Pancreas (tissue), 10 donors: ENCODE measurements around the gene DLG2. TPM values are rescaled to one million over a fixed set of nuclear protein-coding genes. Genes with fewer than 3 reads are reported as not detected.

ENCODE experiments used
- ATAC-seq, 4 donors: fragments of 200-7000 bp; cut with Tn5 transposase; one replicate each; pipeline versions ENCODE4 v1.8.0 to v1.9.1; 2020; ENCODE audit warnings: mild to moderate bottlenecking in 4 of 4, moderate library complexity in 4 of 4
- DNase-seq, 6 donors: peaks; one replicate each; pipeline ENCODE4 v3.0.0-alpha.2; 2020
- FAIRE-seq: peaks from 2 replicates; lab custom pipeline; 2012; peaks lifted over from hg19 to GRCh38; lab: Jason Lieb, UNC
- H3K27ac ChIP-seq, 4 donors: fragments of 200-600 bp; sonication (generic); 1 replicate in 3 of 4; 2 replicates in 1 of 4; pipeline versions ENCODE4 v1.5.0 to v1.8.0; 2020
- H3K27me3 ChIP-seq, 4 donors: fragments of 200-600 bp; one replicate each; pipeline ENCODE4 v1.8.0; 2021
- H3K36me3 ChIP-seq, 3 donors: fragments of 200-600 bp; sonication (generic) in 1 of 3; one replicate each; pipeline versions ENCODE4 v1.5.0 to v1.8.0; 2020 to 2021
- H3K4me1 ChIP-seq, 3 donors: fragments of 200-600 bp; one replicate each; pipeline ENCODE4 v1.8.0; 2021
- H3K4me3 ChIP-seq, 4 donors: fragments of 200-600 bp; sonication (generic) in 2 of 4; one replicate each; pipeline versions ENCODE4 v1.5.0 to v1.8.0; 2020 to 2021
- H3K9me3 ChIP-seq, 4 donors: fragments of 200-600 bp; one replicate each; pipeline ENCODE4 v1.8.0; 2021
- CTCF ChIP-seq, 4 donors: fragments of 200-600 bp; sonication (generic) in 3 of 4; IDR thresholded peaks; one replicate each; pipeline versions ENCODE4 v1.5.0 to v1.8.0; 2021; ENCODE audit warnings: antibody characterized with exemption in 4 of 4
- WGBS, 2 donors: extraction: QIAGEN DNeasy Blood & Tissue Kit; methylation state at CpG; one replicate each; pipeline ENCODE4 v1.1.7; 2013; 5-methylcytosine and 5-hydroxymethylcytosine counted together
- intact Hi-C, 3 donors: fragments of 100-400 bp; cut with DNase I; formaldehyde crosslinking; loops; one replicate each; pipeline versions ENCODE4 v1.11.1 to v1.14.2; 2022
- polyA plus RNA-seq, 2 donors: library from polyadenylated mRNA; stranded (reverse); fragments of 200-250 nt; gene quantifications; one replicate each; pipeline ENCODE4 v1.2.3, GENCODE V29; 2013
- total RNA-seq, 6 donors: library from RNA; stranded (reverse); fragmentation: NEBNext Ultra II Directional in 4 of 6; extraction: Animal tissue kit (Norgen Biotek cat#: 25700) in 4 of 6; gene quantifications; one replicate each; pipeline versions ENCODE4 v1.2.1 to v1.2.4, GENCODE V29; 2021 to 2023
- donor health status: healthy with polysubstance abuse.
- donor health status: DM: no; HTN: no; CAD: no; lungs with moderate emphysema.
- donor health status: DM: no; HTN: no; CAD: no.
- donor health status: control.
- donor health status: control.
- donor health status: Bipolar disorder and iron deficiency.
- donor health status: DM: yes; HTN: yes; CAD: no.
- donor health status: DM: no; HTN: no; CAD: no.
- donor health status: DM: no; HTN: no; CAD: no.
- donor health status: DM: yes; HTN: yes; CAD: no.

Gene DLG2
- total and polyA plus RNA-seq, 8 donors, result 1.2 to 5.4 (median 3.6) TPM

- ATAC-seq (no peak), DNase-seq (no peak), FAIRE-seq (no peak)
- no peaks in the 10 kb centered on the region for H3K36me3 ChIP-seq
- H3K4me1 ChIP-seq, result no peaks in the 10 kb centered on the region
- intact Hi-C loops, result no loop called here
- H3K27ac ChIP-seq, result no peak overlapping the region
- WGBS, 2 donors, result 67 to 72% methylated on average over 3 of the region's 3 CpGs
- no peak for TF ChIP-seq CTCF (IDR thresholded peaks at IDR 0.05)
- H3K9me3 ChIP-seq, result no peaks in the 10 kb centered on the region
- H3K4me3 ChIP-seq, result no peak overlapping the region
- no peaks in the 10 kb centered on the region for H3K27me3 ChIP-seq
These were observed 963.4 kb downstream of the DLG2 start for GRCh38 chr11:84663731-84664130.

GRCh38 chr11:84660257-84660977 lies 966.7 kb downstream of the DLG2 start:
- Histone ChIP-seq H3K27ac (no peak overlapping the region), H3K9me3 (no peaks in the 10 kb centered on the region), H3K4me3 (no peak overlapping the region), H3K4me1 (no peaks in the 10 kb centered on the region), H3K27me3 (no peaks in the 10 kb centered on the region), H3K36me3 (no peaks in the 10 kb centered on the region)
- intact Hi-C loops, result no loop called here
- FAIRE-seq (no peak), DNase-seq (no peak), ATAC-seq (no peak)
- 82 to 85% methylated on average over 3 of the region's 3 CpGs for WGBS, 2 donors
- TF ChIP-seq CTCF (IDR thresholded peaks at IDR 0.05), result no peak

DNA sequence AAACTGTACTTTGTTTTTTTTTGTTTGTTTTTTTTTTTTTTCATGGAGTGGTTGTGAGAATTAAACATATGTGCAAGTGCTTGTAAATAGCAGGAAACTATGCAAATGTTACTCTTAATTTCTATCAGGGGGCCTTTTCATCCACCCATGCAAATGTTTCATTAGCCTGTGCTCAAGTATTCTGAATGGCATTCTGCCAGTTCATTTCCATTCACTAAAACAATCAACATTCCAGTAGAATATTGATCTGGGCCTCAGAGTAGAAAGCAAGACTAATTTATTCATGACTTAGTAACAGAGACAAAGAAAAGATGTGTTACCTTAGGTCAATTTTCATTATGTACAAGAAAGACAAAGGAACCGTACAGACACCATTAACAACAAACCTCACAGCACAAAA lies 971.4 kb downstream of the DLG2 start:
- H3K36me3 ChIP-seq, result no peaks in the 10 kb centered on the region
- FAIRE-seq (no peak), DNase-seq (no peak), ATAC-seq (no peak)
- WGBS, 2 donors, result 44 to 47% methylated on average over 1 of the region's 1 CpG
- no peak overlapping the region for H3K4me3 ChIP-seq
- H3K27ac ChIP-seq, result no peak overlapping the region
- intact Hi-C loops, result no loop called here
- no peaks in the 10 kb centered on the region for H3K27me3 ChIP-seq
- TF ChIP-seq CTCF (IDR thresholded peaks at IDR 0.05), result no peak
- no peaks in the 10 kb centered on the region for H3K9me3 ChIP-seq
- no peaks in the 10 kb centered on the region for H3K4me1 ChIP-seq

DNA sequence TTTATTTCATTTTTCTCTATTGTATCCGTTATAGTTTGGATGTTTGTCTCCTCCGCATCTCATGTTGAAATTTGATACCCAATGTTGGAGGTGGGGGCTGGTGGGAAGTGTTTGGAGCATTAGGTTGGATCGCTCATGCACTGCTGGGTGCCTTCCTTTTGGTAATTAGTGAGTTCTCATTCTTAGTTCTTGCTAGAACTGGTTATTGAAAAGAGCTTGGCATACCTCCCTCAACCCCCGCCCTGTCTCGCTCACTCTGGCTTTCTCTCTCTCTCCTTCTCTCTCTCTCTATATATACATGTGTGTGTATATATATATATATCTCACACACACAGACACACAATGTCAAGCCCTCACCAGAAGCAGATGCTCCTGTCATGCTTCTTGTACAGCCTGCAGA lies 978.7 kb downstream of the DLG2 start:
- FAIRE-seq, result no peak

More for the DNA sequence above, 978.7 kb downstream of the DLG2 start:
- no peaks in the 10 kb centered on the region for H3K9me3 ChIP-seq
- no peaks in the 10 kb centered on the region for H3K27me3 ChIP-seq
- WGBS, 2 donors, result 82 to 87% methylated on average over 5 of the region's 5 CpGs
- H3K27ac ChIP-seq, result no peak overlapping the region
- no peak for DNase-seq
- H3K4me3 ChIP-seq, result no peak overlapping the region
- H3K4me1 ChIP-seq, result peaks cover 0 to 4% (median 0%) of the 10 kb centered on the region in 3 donors
- no peaks in the 10 kb centered on the region for H3K36me3 ChIP-seq
- TF ChIP-seq CTCF (IDR thresholded peaks at IDR 0.05), result no peak
- intact Hi-C loops, result no loop called here
- no peak for ATAC-seq
